NCI-H2107 treated with DMSO at 0.1 percent for 48 hours (cell line): ENCODE results near the gene SMYD3.

Source experiments
- DNase-seq: peaks from one replicate; lab custom pipeline; 2025; ENCODE audit not compliant: unreplicated experiment; lab: John Stamatoyannopoulos, UW

SMYD3 gene

DNA sequence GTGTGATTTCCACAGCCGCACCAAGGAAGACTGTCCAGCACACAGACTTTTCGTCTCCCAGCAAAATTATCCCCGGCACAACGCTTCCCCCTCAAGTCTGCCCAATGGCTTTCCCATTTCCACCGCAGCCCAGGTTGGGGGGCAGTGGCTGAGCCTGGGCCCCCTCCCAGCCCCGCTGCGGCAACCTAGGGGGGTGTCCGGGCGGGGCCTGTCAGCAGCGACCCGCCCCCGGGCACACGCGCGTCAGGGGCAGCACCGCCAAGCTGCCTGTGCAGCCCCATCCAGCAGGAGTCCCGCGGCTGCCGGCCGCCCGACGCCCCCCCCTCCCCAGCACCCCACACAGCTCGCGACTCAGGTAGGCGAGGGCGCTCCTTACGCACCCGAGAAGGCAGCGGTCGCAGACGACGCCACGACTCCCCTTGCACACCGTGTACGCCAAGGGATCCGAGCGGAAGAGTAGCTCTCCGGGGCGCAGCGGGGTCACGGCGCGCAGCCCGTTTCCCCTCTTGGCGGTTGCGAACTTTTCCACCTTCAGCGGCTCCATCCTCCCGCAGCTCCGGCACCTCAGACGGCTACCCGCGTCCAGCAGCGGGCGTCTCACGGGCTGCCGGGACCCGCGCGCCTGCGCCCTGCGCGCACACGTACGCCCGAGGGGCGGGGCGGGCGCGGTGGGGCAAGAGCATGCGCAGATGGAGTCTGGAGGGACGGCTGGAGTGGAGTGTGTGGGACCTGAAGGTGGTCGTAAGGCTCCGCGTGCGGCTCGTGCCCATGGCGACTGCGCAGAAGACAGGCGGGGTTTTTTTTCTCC is at the start of gene SMYD3:
Gene SMYD3 (minus strand): TSS at position 606 of the 808 bp plus-strand sequence.
- peak; percentile 65 for DNase-seq

DNA sequence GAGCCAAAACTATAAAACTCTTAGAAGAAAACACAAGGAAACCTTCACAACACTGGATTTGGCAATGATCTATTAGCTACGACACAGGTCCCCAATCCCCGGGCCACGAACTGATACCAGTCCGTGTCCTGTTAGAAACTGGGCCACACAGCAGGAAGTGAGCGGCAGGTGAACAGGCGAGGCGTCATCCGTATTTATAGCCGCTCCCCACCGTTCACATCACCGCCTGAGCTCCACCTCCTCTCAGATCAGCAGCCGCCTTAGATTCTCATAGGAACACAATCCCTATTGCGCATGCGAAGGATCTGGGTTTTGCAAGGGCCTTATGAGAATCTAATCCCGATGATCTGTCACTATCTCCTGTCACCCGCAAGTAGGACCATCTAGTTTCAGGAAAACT is 47.1 kb upstream of the SMYD3 start:
- no peak for DNase-seq

DNA sequence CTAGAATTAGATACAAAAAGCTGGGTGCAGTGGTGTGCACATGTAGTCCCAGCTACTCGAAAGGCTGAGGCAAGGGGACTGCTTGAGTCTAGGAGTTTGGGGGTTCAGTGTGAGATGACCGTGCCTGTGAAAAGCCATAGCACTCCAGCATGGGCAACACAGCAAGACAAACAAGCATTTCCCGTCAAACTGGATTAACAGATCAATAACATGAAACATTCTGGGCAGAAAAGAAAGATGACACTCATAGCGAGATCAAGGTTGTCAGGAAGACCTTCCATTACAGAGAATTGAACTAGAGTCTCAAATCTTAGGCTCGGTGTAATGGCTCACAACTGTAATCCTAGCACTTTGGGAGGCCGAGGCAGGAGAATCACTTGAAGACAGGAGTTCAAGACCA is 45.0 kb upstream of the SMYD3 start:
- DNase-seq = no peak

DNA sequence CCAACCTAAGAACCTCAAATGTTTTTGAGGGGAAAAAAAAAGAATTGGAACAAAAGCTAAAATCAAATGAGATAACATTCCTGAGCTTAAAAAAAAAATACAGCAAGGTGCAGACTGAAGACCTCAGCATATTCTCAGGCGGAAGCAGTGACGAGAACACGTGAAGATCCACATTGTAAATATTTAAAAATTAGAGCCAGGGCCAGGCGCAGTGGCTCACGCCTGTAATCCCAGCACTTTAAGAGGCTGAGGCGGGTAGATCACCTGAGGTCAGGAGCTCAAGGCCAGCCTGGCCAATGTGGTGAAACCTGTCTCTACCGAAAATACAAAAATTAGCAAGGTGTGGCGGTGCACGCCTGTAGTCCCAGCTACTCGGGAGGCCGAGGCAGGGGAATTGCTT is 43.3 kb upstream of the SMYD3 start:
- DNase-seq = no peak

DNA sequence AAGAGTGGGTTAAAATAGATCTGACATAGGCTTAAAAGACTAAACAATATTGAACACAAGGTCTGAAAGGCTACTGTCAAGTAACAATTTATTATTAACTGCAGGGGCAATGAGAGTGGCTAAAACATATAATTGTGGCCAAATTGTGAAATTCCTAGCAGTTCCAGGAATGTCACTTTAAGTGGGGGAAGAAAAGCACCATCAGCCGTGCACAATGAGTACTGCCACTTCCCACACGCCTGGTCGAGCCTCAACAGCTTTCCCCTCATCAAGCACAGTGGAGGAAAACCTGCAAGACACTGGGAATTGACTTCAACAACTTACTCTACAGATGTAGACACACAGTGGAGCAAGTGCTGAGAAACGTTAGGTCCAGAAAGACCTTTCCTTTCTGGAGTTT is 42.6 kb upstream of the SMYD3 start:
- DNase-seq = no peak

DNA sequence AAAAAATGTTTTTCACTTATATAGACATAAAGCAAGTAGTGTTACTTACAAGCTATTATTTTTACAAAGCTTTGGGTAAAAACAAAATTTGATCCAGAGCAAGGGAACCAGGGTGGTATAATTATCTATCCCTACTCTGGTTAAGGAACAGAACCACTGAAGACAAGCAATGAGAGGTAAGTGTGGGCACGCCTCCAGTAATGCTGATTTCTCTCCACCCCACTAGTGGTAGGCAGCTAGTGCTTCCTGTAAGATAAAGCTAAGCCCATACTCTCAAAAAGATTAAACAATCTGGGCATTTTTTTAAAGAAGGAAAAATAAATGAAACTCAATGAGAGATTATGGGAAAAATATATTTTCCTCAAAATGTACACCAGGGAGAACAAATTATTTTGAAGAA is 36.9 kb upstream of the SMYD3 start:
- no peak for DNase-seq

DNA sequence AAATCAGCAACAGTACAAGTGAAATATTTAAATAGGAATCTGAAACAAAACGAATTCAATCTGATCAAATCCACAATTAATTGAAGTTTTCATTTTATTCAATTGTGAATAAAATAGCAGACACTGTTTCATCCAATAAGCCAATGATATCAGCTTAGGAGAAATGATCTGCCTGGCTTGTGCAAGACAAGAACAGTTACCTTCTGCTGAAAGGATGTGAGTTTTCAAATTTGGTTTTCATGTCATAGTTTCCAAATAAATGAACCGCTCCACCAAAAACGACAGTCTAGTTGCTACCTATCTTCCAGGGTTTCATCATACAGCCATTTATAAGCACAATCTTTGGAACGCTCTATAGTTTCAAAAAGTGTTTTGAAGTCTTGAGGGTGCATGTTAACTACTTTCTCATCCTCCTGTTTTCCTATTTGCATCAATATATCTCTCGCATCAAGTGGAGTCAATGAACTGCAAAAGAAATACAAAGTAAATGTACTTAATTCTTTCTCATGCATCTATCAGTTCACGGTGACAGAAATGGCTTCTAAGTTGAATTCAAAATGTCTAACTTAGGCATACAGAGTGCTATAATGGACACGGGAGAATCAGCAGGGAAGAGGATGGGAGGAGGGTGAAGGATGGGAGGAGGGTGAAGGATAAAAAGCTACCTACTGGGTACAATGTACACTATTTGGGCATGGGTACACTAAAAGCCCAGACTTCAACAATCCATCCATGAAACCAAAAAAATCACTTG is 33.8 kb upstream of the SMYD3 start:
- DNase-seq = no peak

DNA sequence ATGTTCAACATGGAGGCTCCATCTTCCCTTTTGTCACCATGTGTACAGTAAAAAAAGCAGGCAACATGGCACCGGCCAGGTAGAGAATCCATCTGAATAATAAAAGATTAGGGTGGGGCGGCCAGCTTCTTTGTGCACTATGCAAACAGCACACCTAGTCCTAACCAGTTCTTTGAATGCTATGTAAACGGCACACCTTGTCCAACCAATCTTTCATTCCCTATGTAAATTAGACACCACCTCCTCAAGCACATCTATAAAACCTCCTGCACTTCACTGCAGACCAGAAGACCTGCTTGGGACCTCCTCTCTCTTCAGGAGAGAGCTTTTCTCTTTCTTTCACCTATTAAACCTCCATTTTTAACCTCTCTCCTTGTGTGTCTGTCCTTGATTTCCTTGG is 30.8 kb upstream of the SMYD3 start:
- no peak for DNase-seq

DNA sequence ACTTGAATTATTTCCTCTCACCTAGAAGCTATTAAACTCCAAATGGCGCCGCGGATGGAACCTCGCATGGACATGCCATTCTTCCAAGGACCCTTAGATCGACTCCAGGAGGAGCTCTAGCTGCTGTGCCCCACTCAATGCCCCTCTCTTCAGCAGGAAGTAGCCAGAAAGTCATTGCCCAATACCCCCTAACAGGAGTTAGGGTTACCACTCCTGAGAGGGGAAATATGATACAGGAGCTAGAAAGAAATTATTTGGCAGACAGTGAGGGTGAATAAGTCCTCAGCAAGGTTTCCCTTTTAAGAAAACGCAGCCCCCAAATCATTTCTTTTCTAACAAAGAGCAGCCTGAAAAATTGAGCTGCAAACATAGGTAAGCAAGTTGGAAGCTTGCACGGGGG is 30.4 kb upstream of the SMYD3 start:
- DNase-seq = no peak

DNA sequence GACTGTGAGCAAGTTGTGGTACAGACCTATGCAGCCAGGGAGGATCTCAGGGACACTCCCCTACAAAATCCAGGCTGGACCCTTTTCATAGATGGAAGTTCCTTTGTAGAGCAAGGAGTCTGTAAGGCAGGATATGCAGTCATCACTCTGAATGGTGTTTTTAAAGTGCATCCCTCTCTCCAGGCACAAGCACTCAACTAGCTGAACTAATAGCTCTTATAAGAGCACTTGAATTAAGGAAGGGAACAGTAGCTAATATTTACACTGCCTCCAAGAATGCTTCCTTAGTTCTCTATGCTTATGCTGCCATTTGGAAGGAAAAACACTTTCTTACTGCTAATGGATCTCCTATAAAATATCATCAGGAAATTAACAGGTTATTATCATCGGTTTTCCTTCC is 27.0 kb upstream of the SMYD3 start:
- no peak for DNase-seq

DNA sequence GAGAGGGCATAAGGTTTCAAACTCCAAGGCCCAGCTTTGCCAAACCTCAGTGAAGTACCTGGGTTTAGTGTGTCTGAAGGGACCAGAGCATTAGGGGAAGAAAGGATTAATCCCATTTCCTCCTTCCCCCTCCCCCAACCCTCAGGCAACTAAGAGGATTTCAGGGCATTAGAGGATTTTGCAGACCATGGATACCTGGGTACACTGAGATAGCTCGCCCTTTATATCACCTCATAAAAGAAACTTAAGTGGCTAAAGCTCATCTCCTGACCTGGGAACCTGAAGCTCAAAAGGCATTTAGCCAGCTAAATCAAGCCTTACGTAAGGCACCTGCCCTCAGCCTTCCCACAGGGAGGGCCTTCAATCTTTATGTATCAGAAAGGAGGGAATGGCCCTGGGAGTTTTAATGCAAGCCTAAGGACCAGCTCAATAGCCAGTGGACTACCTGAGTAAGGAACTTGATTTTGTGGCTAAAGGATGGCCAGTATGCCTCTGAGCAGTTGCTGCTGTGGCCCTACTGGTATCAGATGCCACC is 26.4 kb upstream of the SMYD3 start:
- DNase-seq = no peak

DNA sequence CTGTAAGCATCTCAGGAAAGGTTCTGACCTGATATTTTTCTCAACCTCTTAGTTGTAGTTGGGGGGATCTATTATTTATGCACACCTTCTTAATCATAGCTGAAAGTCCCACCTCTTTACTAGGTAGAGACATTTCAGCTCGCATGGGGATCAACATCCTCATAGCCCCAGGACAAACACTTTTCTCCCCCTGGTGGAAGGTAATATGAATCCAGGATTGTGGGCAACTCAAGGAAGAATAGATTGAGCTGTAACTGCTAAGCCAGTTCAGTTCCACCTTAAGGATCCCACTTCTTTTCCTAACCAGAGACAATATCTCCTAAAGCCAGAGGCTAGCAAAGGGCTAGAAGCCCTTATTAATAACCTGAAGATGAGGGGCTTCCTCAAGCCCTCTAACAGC is 25.4 kb upstream of the SMYD3 start:
- DNase-seq = no peak

DNA sequence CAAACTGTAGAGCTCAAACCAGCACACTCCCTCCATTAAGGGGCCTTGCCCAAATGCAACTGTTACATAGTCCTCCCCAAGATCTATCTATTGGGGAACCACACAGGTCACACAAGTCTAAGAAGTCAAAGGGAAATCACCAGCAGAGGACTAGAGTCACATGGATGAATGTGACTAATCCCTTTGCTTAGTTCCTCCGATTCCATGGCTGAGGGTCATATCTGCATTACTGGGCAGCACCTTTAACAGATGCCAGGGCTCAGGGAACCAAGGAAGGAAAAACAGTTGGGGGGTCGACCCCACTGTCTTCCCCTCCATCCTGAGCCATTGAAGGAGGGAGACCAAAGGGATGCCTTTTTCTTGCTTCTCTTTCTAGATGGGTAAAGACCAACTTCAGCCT is 23.4 kb upstream of the SMYD3 start:
- no peak for DNase-seq

DNA sequence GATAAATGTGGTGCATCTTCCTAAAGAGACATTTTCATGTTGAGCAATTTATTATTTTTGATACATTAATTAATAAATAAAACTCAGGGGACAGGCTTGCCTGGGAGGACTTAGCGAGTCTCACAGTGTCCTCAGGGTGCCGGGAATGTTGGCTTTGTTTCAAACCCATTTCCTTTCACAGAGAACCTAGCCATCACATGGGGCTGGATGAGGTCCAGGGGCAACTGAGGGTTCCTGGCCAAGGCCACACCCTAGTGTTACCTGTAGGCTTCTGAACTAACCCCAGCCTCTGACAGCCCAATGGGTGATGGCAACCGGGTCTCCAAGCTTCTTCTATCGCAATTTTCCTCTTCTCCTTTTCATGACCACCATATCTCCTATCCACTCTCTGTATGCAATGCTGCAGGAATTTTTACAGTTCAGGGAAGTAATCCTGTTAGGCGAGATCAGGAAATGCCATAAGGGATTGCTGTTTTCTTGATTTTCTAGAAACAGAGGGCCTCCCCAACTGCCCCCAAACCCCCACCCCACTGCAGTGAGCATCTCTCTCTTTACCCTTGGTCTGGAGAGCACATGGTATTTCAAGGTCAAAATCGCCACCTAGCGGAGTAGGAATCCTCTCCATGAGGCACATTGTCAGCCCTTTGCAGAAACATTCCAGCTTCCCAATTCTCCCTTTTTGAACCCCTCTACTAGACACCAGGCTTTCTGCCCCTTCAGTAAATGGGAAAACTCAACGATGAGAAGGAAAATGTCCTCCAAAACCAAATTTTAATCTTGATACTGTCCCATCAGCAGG is 22.1 kb upstream of the SMYD3 start:
- DNase-seq = no peak

DNA sequence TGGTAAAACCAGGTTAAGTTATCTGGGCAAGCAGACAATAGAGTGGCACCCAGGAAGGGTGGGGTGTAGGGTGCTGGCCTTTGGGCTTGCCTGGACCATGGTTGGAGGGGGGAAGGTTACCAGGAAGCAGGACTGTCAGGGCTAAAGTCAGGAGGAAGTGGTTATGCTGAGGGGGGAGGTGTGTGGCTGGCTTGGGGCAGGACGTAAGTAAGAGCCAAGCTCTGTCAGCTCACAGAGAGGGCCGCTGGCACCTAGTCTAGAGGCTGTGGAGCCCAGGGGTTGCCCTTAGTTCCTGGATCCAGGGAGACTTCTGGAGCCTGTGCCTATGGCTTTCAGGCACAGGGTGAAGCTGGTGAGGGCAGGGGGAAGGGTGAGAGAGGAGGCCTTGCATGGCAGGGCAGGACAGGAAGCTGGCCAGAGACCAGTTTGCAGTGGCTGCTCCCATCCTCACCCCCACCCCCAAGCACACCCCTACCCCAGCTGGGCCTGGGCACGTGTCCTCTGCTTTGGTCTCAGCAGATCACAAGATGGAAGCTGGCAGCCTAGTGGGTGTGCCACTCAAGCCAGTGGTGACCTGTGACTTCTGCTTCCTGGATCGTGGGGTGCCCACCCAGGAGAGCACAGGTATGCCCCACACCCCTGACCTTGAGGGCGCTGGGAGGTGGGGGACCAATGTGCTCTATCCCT is 20.5 kb upstream of the SMYD3 start:
- DNase-seq = no peak

DNA sequence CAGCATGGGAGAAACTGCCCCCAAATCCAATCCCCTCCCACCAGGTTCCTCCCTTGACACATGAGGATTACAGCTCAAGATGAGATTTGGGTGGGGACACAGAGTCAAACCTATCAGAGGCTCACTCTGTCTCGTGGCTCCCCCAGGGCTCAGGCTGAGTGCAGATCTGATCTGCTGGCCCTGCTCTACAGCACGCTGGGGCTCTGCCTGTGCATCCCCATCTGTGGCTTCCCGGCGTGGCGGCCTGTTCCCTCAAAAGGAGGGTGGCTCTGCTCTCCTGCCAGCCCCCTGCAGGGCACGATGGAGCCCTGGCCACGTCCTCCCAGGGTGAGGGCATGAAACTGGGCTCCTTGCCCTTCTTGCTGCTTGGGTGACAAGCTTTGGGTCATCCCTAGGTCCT is 19.8 kb upstream of the SMYD3 start:
- DNase-seq = no peak

DNA sequence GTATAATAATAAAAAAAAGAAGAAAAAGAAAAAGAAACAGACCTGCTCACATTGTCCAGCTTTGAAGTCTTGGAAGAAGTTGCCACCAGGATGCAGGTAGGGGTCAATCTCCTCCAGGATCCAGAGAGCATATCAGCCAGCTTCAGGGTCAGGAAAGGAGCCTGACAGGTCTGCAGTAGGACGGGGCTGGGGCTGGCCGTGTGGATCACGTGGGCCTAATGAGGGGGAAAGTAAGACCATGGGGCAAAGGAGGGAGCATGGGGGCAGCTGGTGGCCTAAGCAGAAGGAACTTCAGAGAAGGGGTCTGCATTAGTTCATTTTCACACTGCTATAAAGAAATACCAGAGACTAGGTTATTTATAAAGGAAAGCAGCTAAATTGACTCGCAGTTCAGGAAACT is 19.3 kb upstream of the SMYD3 start:
- DNase-seq = no peak

DNA sequence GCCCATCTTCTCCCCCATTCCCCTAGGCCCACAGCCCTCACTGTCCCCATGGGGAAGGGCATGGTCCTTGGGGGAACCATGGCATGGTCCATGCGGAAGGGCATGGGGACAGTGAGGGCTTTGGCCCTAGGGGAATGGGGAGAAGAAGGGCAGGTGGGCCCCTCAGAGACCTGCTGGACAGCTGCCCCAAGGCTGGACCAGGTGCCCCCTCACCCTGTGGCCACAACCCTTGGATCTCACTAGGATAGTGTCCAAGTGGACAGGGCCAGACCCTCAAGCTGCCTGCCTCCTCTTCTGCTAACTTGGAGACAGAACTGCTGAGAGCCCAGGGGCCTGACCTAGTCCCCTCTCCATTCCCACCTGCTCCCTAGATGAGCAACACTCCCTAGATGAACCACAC is 12.4 kb upstream of the SMYD3 start:
- no peak for DNase-seq

DNA sequence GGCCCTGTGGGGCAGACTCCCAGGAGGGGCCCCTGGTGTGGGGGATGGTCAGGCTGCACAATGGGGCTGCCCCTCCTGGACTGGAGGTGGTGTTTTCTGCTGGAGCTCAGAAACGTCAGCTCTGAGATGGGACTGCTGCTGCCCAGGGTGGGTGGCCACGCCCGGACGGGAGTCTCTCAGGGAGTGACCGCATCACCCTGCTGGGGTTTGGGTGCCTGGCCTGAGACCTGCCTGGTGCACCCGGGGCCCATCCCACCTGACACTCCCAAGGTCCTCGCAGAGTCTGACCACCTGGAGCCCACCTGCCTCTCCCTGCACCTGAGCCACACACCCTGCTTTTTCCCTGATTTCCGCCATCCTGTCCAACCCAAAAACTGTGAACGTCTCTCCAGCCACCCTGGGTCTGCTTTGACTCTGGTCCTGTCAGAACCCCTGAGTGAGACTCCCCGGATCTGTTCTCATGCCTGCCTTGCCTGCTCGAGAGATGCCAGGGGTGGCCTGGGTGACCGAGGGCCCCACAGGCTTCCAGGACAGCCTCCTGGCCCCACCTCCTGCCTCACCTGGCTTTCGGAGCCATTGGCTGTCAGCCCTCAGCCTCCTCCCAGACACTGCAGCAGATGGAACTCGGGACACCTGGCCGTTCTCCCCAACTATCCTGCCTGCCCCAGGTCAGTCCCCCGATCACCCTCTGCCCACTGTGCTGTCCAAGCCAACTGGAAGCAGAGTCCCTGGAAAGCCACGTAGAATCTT is 11.6 kb upstream of the SMYD3 start:
- no peak for DNase-seq

DNA sequence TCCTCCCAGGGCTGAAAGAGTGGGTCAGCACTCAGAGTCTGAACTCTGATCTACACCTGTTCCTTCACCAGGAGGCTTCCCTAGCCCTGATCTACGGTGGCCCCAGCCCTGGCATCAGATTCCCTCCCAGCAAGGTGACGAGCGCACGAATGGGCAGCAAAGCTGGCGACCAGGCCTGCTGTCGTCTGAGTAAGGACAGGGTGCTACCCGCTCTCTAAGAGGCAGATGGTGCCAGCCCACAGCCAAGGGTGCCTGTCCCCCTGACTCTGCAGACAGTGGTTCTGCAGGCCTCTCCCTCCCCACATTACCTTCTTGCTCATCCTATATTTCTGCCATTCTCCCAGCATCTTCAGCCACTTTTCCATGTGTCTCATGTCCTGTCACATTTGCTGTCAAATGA is 10.3 kb upstream of the SMYD3 start:
- no peak for DNase-seq
